HG02623 (cell line): ENCODE measurements around the gene CPEB3.
"Not testable (repeated sequence)": the region's sequence is repeated elsewhere in the genome, so short reads cannot be mapped to it uniquely, and the experiment has no call there.

Experiments
- ATAC-seq: cut with Tn5 transposase; IDR thresholded peaks from one replicate; pipeline ENCODE4 v1.9.1; 2021; ENCODE audit warnings: moderate library complexity; ENCODE audit not compliant: unreplicated experiment

Gene CPEB3

DNA sequence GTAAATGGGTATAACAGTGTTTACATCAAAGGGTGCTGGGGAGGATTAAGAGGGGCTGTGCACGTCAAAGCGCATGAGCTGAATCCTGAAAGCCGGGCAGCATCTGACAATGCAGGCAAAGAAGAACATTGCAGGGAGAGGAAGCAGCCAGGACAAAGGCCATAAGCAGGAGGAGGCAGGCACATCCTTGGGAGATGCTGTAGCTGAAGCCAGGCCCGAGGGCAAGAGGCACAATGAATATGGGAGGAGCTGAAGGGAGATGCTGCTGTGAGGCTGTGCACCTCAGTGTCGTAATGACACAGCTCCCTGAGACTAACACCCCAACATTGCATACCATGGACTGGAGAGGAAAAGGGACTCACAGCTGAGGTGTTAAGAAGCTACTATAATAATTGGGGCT, 238.1 kb downstream of the CPEB3 start:
- no peak for ATAC-seq

DNA sequence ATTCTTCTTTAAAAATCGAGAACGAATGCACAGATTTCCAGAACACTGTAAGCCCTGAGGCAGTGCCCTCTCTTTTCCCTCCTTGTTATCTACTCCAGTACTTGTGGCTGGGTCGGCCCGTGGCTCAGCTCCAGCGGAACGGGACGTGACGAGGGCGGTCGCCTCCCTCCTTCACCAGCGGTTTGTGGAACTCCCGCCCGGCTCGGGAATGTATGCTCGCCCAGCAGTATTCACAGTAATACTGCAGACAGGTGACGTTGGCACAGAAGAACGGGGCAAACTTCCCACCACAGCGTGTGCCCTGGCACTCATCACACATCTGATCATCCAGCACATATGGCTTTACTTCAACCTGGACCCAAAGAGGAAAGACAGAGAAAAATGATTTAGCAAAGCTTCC, 238.8 kb downstream of the CPEB3 start:
- no peak for ATAC-seq

DNA sequence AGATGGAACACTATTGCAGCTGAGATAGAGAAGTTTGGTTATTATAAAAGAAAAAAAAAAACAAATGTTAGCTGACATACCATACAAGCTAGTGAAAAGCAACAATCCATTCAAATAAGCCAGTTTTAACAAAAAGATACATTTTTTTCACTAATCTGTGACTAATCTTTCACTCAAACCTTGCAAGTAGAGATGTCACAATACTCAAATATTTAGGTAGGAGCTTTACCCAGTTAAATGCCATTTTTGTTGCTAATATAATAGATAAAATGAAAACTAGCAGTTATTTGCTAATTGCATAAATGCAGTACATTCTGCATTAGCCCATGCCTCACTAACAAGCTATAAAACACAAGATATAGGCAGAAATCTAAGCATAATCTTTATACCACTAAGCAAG, 243.7 kb downstream of the CPEB3 start:
- ATAC-seq: no peak

DNA sequence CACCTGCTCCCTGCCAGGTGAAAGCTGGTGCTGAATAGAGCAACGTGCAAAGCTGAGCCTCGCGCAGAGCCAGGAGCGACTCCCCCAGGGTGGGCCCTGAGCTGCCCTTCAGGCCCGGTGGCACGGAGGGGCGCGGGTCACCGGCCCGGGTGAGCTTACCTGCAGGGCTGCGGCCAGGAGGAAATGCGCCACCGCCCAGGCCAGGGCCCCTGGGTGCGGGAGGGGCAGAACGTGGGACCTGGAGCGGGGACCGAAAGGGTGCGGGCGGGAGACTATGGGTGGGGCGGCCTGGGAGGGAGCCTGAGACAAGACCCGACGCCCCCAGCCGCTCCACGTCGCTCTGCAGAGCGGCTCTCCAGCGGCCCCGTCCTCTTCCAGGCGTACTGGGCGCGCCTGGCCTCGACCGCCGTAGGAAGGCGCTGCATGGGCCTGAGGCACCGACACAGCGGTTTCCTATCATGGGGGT, 245.2 kb downstream of the CPEB3 start:
- ATAC-seq: no peak

DNA sequence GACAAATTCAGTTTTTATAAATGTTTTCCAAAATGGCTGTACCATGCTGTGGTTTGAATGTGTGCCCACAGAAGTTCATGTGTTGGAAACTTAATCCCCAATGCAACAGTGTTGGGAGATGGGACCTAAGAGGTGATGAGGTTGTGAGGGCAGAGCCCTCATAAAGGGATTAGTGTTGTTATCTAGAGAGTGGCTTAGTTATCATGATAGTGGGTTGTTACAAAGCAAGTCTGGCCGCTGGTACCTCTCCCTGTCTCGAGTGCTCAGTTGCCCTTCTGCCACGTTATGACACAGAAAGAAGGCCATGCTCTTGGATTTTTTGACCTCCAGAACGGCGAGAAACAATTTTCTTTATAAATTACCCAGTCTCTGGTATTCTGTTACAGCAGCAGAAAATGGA, 248.3 kb downstream of the CPEB3 start:
- no peak for ATAC-seq

DNA sequence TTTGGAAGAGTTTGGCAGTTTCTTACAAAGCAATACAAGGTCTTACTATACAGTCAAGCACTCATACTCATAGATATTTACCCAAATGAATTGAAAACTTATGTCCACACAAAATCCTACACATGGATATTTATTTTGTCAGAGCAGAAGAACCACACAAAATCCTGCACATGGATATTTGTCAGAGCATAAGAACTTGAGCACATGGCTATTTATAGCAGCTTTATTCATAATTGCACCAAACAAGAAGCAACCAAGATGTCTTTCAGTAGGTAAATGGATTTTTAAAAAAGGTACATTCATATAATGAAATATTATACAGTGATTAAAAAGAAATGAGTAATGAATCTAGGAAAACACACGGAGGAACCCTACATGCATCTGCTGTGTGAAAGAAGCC, 251.9 kb downstream of the CPEB3 start:
- no peak for ATAC-seq

DNA sequence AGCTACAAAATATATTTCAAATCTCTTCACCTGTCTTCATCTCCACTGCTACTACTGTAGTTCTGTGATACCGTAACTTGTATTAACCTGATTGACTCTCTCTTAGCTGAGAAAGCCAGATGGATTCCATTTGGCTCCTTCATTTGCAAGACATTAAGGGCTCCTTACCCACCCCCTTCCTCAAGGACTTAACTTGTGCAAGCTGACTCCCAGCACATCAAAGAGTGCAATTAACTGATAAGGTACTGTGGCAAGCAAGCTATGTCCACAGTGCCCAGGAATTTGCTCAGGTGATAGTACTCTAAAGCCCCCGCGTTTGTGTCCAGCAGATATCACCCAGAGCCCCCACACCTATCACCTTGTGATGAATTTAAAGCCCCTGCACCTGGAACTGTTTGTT, 257.8 kb downstream of the CPEB3 start:
- ATAC-seq: not testable (repeated sequence)

DNA sequence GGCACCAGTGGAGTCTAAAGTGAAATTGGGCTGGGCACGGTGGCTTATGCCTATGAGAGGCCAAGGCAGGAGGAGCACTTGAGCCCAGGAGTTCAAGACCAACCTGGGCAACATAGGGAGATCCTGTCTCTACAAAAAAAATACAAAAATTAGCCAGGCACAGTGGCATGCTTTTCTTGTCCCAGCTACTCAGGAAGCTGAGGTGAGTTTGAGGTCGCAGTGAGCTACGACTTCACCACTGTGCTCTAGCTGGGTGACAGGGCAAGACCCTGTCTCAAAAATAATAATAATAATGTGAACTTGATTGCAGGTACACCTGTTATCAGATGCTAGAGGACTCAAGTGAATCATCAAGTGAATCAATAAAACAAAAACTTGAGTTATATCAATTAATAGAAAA, 259.3 kb downstream of the CPEB3 start:
- no peak for ATAC-seq

DNA sequence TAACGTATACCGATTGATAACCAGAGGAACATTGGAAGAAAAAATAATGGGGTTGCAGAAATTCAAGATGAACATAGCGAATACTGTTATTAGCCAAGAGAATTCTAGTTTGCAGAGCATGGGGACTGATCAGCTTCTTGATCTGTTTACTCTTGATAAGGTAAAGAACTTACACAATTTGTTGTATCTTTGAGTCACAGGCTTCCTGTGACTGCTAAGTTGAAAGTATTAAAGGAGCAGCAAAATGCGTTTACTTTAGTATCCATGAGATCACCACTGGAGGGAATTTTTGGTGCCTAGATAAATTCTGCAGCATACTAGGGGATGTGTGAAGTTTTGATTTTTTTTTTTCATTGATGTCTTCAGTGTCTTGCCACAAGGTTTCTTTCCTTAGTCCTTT, 263.7 kb downstream of the CPEB3 start:
- no peak for ATAC-seq

DNA sequence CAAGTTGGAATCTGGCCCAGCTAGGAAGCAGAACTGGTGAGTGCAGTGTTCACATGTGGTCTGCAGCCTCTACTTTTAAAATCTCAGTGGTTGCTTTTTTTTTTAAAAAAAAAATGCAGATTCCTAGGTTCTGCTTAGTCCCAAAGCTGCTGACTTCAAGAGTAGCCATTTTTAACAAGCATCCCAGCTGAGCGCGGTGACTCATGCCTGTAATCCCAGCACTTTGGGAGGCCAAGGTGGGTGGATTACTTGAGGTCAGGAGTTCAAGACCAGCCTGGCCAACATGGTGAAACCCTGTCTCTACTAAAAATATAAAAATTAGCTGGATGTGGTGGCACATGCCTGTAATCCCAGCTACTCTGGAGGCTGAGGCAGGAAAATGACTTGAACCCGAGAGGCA, 265.5 kb downstream of the CPEB3 start:
- not testable (repeated sequence) for ATAC-seq

DNA sequence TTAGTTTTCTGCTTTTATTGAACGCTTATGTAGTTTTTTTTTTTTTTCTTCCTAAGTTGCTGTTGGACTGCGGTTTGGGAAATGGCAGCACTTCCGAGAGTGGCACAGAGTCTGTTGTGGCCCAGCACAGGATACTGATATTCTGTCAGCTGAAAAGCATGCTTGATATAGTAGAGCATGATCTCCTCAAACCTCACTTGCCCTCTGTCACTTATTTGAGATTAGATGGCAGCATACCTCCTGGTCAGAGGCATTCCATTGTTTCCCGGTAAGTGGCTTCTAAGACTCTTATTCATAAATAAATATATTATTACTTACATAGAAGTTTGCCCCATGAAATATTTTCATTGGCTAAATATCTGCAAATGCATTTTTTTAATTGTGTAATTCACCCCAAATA, 266.2 kb downstream of the CPEB3 start:
- ATAC-seq: no peak

DNA sequence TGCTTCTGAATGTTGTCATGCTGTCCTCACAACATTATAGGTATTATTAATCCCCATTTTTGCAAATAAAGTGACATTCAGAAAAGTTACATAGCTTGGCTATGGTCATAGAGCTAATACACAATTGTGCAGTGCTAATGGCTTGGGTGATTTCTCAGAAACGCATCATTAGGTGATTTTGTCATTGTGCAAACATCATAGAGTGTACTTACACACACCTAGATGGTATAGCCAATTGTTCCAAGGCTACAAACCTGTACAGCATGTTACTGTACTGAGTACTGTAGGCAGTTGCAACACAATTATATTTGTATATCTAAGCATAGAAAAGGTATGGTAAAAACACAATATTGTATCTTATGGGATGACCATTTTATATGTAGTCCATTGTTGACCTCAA, 276.3 kb downstream of the CPEB3 start:
- ATAC-seq: no peak

DNA sequence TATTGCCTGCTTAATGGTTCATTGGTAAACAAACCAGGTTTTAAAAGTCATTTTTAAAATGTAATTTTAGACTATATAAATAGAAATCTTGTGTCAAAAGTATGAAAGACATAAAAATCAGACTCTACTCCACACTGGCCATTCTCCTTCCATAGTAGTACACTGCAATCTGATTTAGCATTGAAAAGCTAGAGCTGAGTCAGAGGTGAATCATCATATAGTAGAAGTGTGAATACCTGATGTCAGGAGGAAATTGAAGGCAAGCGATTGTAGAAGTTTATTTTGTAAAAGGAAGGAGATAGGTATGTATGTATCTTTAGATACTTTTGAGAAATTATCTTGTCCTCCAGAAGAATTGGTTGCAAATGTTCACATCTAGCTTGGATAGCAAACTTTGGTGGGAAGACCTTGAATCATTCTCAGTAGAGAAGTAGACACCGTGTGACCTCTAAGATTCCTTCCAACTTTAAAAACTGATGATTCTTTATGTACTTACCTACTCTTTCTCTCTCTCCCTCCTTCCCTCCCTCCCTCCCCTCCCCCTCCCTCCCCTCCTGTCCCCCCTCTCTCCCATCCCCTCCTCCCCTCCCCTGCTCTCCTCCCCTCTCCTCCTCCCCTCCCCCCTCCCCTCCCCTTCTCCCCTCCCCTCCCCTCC, 279.2 kb downstream of the CPEB3 start:
- ATAC-seq: no peak

DNA sequence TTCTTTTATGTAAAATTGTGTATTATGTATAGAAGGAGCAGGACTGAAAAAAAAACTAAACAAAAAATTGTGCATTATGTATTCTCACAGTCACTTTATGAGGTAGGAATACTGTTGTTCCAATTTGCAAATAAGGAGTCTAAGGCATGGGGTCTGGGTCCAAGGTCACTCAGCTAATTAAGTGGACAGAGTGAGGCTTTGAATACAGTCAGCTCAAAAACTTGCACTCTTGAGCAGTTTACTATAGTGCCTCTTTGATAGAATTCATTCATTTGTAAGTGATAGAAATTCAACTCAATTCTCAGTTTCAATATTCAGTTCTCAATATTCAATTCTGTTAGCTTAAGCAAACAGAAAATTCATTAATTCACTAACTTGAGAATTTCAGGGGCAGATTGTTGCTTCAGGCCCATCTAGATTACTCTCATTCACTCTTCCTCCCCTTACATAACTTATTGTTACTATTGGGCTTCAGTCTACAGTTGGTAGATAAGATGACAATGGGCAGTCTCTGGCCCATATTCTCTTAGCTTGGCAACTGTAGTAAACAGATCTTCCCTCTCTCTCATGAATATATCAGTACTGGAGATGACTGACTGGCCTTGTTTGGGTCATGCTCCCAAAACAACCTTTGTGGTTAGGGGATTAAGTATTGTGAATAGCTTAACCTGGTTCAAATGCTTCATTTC, 280.7 kb downstream of the CPEB3 start:
- ATAC-seq: no peak

DNA sequence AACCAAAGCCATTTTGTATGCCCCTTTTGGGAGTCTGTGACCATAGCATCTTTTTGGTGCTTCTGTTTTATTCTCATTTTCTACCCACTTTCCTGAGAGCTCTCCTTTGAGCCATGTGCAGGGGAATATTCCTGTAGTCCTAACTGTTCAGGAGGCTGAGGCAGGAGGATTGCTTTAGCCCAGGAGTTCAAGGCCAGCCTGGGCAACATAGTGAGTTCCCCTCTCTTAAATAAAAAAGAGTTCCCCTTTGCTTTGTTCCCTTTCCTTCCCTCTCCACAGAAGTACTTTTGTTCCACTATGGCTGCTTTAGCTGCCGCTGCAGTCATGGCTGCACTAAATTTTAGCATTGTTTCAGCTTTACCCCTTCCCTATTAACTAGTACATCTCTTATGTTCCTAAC, 281.4 kb downstream of the CPEB3 start:
- ATAC-seq: no peak

DNA sequence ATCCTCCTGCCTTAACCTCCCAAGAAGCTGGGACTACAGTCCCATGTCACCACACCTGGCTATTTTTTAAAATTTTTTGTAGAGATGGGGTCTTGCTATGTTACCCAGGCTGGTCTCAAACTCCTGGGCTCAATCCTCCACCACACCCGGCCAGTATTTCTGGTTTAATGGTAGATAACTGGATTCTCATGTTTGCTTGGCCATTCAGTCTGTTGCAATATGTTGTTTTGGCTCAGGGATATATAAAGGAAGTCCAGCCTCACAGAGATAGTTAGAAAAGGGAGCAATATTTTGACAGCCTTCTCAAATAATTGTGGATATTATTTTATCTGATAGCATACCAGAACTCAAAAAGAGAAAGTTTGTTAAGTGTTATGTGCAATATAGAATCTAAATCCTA, 284.9 kb downstream of the CPEB3 start:
- no peak for ATAC-seq

DNA sequence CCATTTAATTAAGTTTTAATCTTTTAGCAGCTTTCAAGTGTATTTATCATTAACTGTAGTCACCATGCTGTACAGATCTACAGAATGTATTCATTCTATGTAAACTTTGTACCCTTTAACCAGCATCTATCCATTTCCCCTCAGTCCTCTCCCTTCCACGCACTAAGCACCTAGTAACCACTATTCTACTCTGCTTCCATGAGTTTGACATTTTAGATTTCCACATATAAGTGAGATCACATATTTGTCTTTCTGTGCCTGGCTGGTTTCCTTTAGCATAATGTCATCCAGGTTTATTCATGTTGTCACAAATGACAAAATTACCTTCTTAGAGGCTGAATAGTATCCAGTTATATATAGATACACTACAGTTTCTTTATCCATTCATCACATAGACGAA, 287.6 kb downstream of the CPEB3 start:
- ATAC-seq: no peak

DNA sequence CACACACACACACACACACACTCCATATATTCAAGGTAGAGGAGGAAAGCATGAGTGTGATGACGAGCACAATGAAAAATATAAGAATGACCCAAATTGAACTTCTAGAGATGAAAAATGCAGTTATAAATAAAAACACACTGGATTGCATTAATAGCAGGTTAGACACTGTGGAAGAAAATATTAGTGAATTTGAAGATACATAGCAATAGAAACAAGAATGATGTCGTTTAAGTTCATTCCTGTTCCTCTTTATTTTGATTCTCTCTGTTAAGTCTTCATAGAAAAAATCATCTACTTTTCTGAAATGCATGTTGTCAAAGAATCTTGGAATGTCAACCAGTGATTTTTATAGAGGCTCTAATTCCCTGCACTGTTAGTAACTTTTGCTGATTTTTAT, 288.9 kb downstream of the CPEB3 start:
- ATAC-seq: no peak

DNA sequence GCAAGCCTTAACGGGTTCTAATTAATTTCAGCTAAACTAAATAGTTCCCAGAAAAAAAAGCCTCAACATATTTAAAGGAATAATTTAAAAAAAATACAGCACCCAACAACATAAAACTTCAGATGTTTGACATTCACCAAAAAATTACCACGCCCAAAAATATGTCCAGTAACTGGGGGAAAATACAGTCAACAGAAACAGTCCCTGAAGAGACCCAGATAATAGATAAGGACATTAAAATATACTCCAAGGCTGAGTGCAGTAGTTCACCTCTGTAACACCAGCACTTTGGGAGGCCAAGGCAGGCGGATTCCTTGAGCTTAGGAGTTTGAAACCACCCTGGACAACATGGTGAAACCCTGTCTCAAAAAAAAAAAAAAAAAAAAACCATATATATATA, 289.3 kb downstream of the CPEB3 start:
- no peak for ATAC-seq
